Activated CD4-positive, alpha-beta memory T cell treated with anti-CD3 and anti-CD28 coated beads, Interleukin-2, amount 10 ng/mL, durations not matched to agents 7 days and 5 days (primary cell): ENCODE results near the gene UFM1. TPM values are rescaled to one million over a fixed set of nuclear protein-coding genes. Genes with fewer than 3 reads are reported as not detected.
"Not testable (repeated sequence)": the region's sequence is repeated elsewhere in the genome, so short reads cannot be mapped to it uniquely, and the experiment has no call there.

Source experiments
- CTCF ChIA-PET: fragments of 350-600 bp; sonication (Branson Sonifier 250); formaldehyde crosslinking; loops from one replicate; lab custom pipeline; 2021; ENCODE audit warnings: antibody characterized with exemption, inconsistent platforms; lab: Charles Lee
- POLR2A ChIA-PET: fragments of 350-600 bp; sonication (Branson Sonifier 250); formaldehyde crosslinking; loops from one replicate; lab custom pipeline; 2021; ENCODE audit warnings: antibody characterized with exemption; lab: Charles Lee
- DNase-seq: peaks from one replicate; pipeline ENCODE4 v3.0.0-alpha.2; 2020
- H3K27ac Mint-ChIP-seq: one replicate; pipeline ENCODE4 v1.8.0; 2021; ENCODE audit warnings: mild to moderate bottlenecking, mixed read lengths
- H3K27me3 Mint-ChIP-seq: one replicate; pipeline ENCODE4 v1.8.0; 2021; ENCODE audit warnings: mixed read lengths
- H3K36me3 Mint-ChIP-seq: one replicate; pipeline ENCODE4 v1.8.0; 2021; ENCODE audit warnings: low read depth, mixed read lengths
- H3K4me1 Mint-ChIP-seq: one replicate; pipeline ENCODE4 v1.8.0; 2021; ENCODE audit warnings: mixed read lengths
- H3K4me3 Mint-ChIP-seq: one replicate; pipeline ENCODE4 v1.8.0; 2021; ENCODE audit warnings: mild to moderate bottlenecking, mixed read lengths
- H3K9me3 Mint-ChIP-seq: one replicate; pipeline ENCODE4 v1.8.0; 2021; ENCODE audit warnings: mixed read lengths
- total RNA-seq, 2 experiments: library from RNA; stranded (reverse); gene quantifications; one replicate each; pipeline ENCODE4 v1.2.3, GENCODE V29; 2021

UFM1 gene
- total RNA-seq, 2 experiments from 2014 or later: 39.1 to 41.2 TPM

- H3K4me3 Mint-ChIP-seq, H3K27ac Mint-ChIP-seq, CTCF ChIA-PET, POLR2A ChIA-PET, H3K4me1 Mint-ChIP-seq, DNase-seq, H3K36me3 Mint-ChIP-seq, H3K9me3 Mint-ChIP-seq: not testable (repeated sequence)
- H3K27me3 Mint-ChIP-seq: peaks cover 12% of the 10 kb centered on the region
These were observed 20.4 kb downstream of the UFM1 start for GRCh38 chr13:38370096-38370495.

GRCh38 chr13:38372820-38373383 lies 23.3 kb downstream of the UFM1 start:
- Mint-ChIP-seq H3K4me3 (no peak overlapping the region), H3K27me3 (peaks cover 15% of the 10 kb centered on the region), H3K27ac (no peak overlapping the region), H3K4me1 (no peaks in the 10 kb centered on the region), H3K36me3 (no peaks in the 10 kb centered on the region), H3K9me3 (no peaks in the 10 kb centered on the region)
- CTCF ChIA-PET: no interaction called here
- DNase-seq: no peak
- POLR2A ChIA-PET: no interaction called here

DNA sequence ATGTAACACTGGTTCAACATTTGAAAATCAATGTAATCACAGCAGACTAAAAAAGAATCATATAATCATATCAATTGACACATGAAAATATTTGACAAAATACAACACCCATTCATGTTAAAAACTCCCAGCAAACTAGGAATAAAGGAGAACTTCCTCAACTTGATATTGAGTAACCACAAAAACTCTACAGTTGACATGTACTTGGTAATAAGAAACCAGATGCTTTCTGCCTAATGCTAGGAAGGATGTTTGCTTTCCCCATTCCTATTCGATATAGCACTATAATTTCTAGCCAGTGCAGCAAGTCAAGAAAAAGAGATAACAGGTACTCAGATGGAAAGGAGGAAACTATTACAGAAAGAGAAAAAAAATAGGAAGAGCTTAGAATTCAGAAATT lies 26.9 kb downstream of the UFM1 start:
- H3K27ac Mint-ChIP-seq: no peak overlapping the region
- H3K27me3 Mint-ChIP-seq: peaks cover 5% of the 10 kb centered on the region
- H3K9me3 Mint-ChIP-seq: no peaks in the 10 kb centered on the region
- H3K4me3 Mint-ChIP-seq: no peak overlapping the region
- ChIA-PET POLR2A (no interaction called here), CTCF (no interaction called here)
- H3K36me3 Mint-ChIP-seq: no peaks in the 10 kb centered on the region
- no peaks in the 10 kb centered on the region for H3K4me1 Mint-ChIP-seq
- DNase-seq: no peak

DNA sequence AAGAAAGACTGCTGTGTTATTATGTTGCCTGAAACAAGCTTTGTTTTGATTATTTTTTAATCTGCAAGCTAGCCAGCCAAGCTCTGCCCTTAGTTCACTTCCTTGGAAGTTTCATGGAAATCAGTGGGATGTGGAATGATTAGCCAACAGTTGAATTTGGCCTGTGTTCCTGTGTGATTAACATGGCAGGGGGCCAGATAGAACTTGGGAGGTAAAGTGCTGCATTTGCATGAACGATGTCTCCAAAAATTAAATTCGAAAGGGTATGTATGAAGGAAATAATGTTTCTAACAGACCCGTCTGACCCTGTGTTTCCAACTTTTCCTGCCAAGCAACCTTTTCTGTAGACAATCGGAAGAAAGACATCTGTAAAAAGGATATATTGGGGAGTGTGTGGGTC lies 32.2 kb downstream of the UFM1 start:
- Mint-ChIP-seq H3K27me3 (no peaks in the 10 kb centered on the region), H3K4me3 (no peak overlapping the region), H3K36me3 (no peaks in the 10 kb centered on the region), H3K9me3 (no peaks in the 10 kb centered on the region), H3K4me1 (no peaks in the 10 kb centered on the region), H3K27ac (no peak overlapping the region)
- no peak for DNase-seq
- POLR2A ChIA-PET: no interaction called here
- CTCF ChIA-PET: interaction anchor here (1.3 kb wide), 1 partner anchor 10 kb away, joined by 3 read pairs; no protein-coding TSS in a partner anchor

DNA sequence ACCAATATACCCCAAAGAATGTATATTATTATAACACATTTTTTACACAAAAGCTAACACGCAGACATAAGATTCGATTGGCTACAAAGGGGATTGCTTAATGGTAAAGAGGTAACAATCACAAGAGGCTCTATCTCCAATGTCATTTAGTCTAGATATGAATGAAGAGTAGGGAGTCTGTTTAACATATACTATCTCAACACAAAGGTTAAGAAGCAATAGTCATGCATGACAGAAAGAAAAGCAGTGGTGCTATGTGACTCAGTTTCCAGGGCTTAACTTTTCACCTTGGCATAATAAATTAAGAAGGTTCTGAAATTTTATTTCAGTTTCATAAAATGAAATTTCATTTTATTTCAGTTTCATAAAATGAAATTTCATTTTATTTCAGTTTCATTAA lies 33.3 kb downstream of the UFM1 start:
- H3K36me3 Mint-ChIP-seq: no peaks in the 10 kb centered on the region
- DNase-seq: no peak
- POLR2A ChIA-PET: no interaction called here
- no peaks in the 10 kb centered on the region for H3K4me1 Mint-ChIP-seq
- CTCF ChIA-PET: no interaction called here
- H3K27me3 Mint-ChIP-seq: no peaks in the 10 kb centered on the region
- H3K4me3 Mint-ChIP-seq: no peak overlapping the region
- no peaks in the 10 kb centered on the region for H3K9me3 Mint-ChIP-seq
- H3K27ac Mint-ChIP-seq: no peak overlapping the region

- no peak for DNase-seq
- H3K4me1 Mint-ChIP-seq: no peaks in the 10 kb centered on the region
- H3K36me3 Mint-ChIP-seq: no peaks in the 10 kb centered on the region
- CTCF ChIA-PET: no interaction called here
- H3K27ac Mint-ChIP-seq: no peak overlapping the region
- H3K27me3 Mint-ChIP-seq: no peaks in the 10 kb centered on the region
- no peak overlapping the region for H3K4me3 Mint-ChIP-seq
- H3K9me3 Mint-ChIP-seq: no peaks in the 10 kb centered on the region
- POLR2A ChIA-PET: no interaction called here
These were observed 34.5 kb downstream of the UFM1 start for GRCh38 chr13:38384171-38384570.

GRCh38 chr13:38385153-38385891 lies 35.7 kb downstream of the UFM1 start:
- Mint-ChIP-seq H3K9me3 (no peaks in the 10 kb centered on the region), H3K27me3 (no peaks in the 10 kb centered on the region), H3K36me3 (no peaks in the 10 kb centered on the region), H3K4me3 (no peak overlapping the region), H3K4me1 (no peaks in the 10 kb centered on the region), H3K27ac (no peak overlapping the region)
- ChIA-PET POLR2A (no interaction called here), CTCF (no interaction called here)
- no peak for DNase-seq

GRCh38 chr13:38386421-38386820 lies 36.8 kb downstream of the UFM1 start:
- CTCF ChIA-PET: no interaction called here
- H3K27ac Mint-ChIP-seq: no peak overlapping the region
- no peaks in the 10 kb centered on the region for H3K27me3 Mint-ChIP-seq
- no peak overlapping the region for H3K4me3 Mint-ChIP-seq
- H3K36me3 Mint-ChIP-seq: no peaks in the 10 kb centered on the region
- no peaks in the 10 kb centered on the region for H3K9me3 Mint-ChIP-seq
- no peaks in the 10 kb centered on the region for H3K4me1 Mint-ChIP-seq
- DNase-seq: no peak
- POLR2A ChIA-PET: no interaction called here

GRCh38 chr13:38391341-38391740 lies 41.7 kb downstream of the UFM1 start:
- Mint-ChIP-seq H3K27me3 (no peaks in the 10 kb centered on the region), H3K27ac (no peak overlapping the region), H3K36me3 (no peaks in the 10 kb centered on the region), H3K9me3 (no peaks in the 10 kb centered on the region), H3K4me3 (no peak overlapping the region), H3K4me1 (no peaks in the 10 kb centered on the region)
- CTCF ChIA-PET: interaction anchor here (1.5 kb wide), 1 partner anchor 10 kb away, joined by 3 read pairs; no protein-coding TSS in a partner anchor
- DNase-seq: no peak
- POLR2A ChIA-PET: no interaction called here

DNA sequence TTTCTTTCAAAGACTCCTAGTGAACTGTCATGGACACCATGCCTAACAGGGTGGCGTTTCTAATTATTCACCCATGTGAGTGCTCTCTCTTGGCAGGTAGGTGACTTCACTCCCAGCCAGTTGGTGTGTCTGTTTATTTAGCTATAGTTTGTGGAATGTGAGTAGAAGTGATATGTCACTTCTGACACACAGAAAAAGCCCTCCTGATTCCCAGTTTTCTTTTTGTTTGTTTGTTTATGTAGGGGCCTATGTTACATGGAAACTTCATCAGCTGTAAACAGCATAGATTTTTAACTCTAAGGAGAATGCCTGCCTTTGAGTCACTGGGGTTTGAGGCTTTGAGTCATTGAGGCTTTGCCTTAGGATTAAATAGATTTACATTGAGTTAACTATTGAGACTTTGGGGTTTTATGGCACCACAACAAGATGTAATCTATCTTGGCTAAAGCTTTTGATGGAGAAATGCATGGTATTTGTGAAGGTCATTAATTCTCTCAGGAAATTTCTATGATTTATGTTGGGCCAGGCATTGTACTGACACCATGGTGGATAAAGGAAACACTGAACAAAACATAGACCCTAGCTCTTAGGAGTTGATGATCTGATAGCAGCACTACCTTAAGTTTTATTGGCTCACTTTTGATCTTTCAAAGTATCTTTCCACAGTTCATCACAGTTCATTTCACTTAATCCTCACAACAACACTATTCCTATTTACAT lies 45.3 kb downstream of the UFM1 start:
- ChIA-PET POLR2A (no interaction called here), CTCF (no interaction called here)
- H3K4me3 Mint-ChIP-seq: no peak overlapping the region
- H3K27me3 Mint-ChIP-seq: no peaks in the 10 kb centered on the region
- H3K9me3 Mint-ChIP-seq: no peaks in the 10 kb centered on the region
- peaks cover 3% of the 10 kb centered on the region for H3K4me1 Mint-ChIP-seq
- no peaks in the 10 kb centered on the region for H3K36me3 Mint-ChIP-seq
- H3K27ac Mint-ChIP-seq: no peak overlapping the region
- no peak for DNase-seq

- no peak overlapping the region for H3K27ac Mint-ChIP-seq
- DNase-seq: no peak
- ChIA-PET POLR2A (no interaction called here), CTCF (no interaction called here)
- H3K27me3 Mint-ChIP-seq: no peaks in the 10 kb centered on the region
- H3K4me3 Mint-ChIP-seq: no peak overlapping the region
- H3K9me3 Mint-ChIP-seq: no peaks in the 10 kb centered on the region
- H3K36me3 Mint-ChIP-seq: no peaks in the 10 kb centered on the region
- peaks cover 3% of the 10 kb centered on the region for H3K4me1 Mint-ChIP-seq
These were observed 45.8 kb downstream of the UFM1 start for GRCh38 chr13:38395497-38395788.

GRCh38 chr13:38398711-38399493 lies 49.3 kb downstream of the UFM1 start:
- H3K27ac Mint-ChIP-seq: no peak overlapping the region
- no peaks in the 10 kb centered on the region for H3K27me3 Mint-ChIP-seq
- POLR2A ChIA-PET: no interaction called here
- no peaks in the 10 kb centered on the region for H3K36me3 Mint-ChIP-seq
- CTCF ChIA-PET: no interaction called here
- H3K4me3 Mint-ChIP-seq: no peak overlapping the region
- peaks cover 3% of the 10 kb centered on the region for H3K4me1 Mint-ChIP-seq
- H3K9me3 Mint-ChIP-seq: no peaks in the 10 kb centered on the region
- no peak for DNase-seq

GRCh38 chr13:38399535-38399934 lies 49.9 kb downstream of the UFM1 start:
- Mint-ChIP-seq H3K4me3 (no peak overlapping the region), H3K4me1 (peaks cover 3% of the 10 kb centered on the region)
- DNase-seq: no peak

More at GRCh38 chr13:38399535-38399934, 49.9 kb downstream of the UFM1 start:
- H3K36me3 Mint-ChIP-seq: no peaks in the 10 kb centered on the region
- POLR2A ChIA-PET: no interaction called here
- CTCF ChIA-PET: no interaction called here
- H3K27ac Mint-ChIP-seq: no peak overlapping the region
- no peaks in the 10 kb centered on the region for H3K27me3 Mint-ChIP-seq
- H3K9me3 Mint-ChIP-seq: no peaks in the 10 kb centered on the region
